HG02870 (cell line): Measurements from ENCODE around the gene MALL.
"Not testable (repeated sequence)": the region's sequence is repeated elsewhere in the genome, so short reads cannot be mapped to it uniquely, and the experiment has no call there.

ENCODE experiments used
- ATAC-seq: cut with Tn5 transposase; IDR thresholded peaks from one replicate; pipeline ENCODE4 v1.9.1; 2021; ENCODE audit warnings: mild to moderate bottlenecking, moderate library complexity; ENCODE audit not compliant: unreplicated experiment

Gene MALL

DNA sequence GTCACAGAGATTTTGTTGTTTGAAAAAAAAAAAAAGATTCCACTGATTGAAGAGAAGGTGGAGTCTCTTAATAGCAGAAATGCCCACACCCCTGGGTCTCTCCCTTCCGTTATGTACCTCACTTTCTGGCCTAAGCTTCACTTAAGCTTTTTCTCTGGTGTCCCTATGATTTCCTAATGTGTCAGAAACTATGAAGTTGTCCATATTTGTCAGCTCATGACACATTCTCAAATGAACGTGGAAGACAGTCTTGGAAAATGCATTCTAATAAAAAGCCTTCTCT, 5.4 kb upstream of the MALL start:
- ATAC-seq, result no peak

DNA sequence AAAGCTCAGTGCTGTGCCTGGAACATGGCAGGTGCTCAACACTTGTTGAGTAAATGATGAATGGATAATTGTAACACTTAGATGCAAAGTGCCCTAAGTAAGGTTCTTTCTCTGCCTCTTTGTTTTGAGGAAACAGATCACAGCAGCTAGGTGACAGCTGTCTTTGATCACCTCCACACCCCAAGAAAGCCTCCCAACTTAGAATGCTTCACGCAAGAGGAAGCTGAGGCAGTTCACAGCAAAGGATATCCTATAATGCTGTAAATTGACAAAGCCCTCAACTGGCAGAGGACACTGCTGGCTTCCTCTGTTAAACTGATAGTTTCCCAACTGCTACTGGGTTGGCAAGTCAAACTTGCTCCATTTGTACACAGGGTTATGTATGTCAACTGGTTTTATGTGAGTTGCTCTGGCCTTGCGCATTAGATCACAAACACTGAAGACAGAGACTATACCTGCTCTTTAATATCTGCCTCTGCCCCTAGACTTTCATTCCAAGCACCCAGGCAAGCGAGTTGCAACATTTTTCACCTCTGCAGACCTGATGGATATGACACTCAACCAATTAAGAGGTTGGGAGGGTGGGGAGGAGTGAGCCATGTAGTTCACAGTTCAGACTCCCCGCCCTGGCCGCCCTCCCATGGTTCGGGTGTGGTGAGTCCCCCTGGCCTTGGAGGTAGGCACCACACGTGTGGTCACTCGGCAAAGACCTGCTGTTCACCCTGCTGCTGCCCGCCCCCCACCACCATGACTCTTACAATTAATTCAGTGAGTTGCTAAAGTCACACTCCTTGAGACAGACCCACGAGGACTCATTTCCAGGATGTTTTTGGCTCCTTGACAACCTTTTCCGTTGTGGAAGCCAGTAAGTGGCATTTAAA, 4.8 kb upstream of the MALL start:
- no peak for ATAC-seq

DNA sequence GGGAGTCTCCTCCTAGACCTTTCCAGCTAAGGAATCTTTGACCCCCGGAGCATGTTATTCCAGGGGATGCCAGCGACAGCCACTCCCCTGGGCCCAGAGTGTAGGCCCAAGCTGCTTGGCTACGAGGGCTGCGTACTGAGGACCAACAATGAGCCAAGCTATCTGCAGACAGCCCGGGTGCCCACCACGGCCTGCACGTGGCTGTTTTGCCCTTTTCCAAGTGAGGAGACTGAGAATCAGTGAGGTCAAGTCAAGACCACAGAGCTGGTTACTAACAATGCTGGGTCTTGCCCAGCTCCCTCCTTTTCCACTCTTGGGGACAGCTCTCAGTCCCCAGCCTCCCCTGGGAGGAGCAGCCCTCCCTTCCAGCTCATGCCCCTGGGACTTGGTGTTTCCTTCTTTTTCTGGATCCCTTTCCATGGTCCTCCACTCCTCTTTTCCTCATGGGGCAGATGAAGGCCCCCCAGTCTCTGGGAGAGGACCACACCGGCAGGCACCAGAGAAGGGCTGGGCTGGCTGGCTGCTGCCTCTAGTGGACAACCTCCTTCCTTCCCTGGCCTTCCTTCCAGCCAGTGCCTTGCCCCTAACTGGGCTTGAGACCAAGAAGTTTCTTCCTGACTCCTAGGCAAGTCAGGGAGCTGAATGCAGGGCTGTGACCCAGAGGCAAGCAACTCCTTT, 550 bp upstream of the MALL start:
- no peak for ATAC-seq

DNA sequence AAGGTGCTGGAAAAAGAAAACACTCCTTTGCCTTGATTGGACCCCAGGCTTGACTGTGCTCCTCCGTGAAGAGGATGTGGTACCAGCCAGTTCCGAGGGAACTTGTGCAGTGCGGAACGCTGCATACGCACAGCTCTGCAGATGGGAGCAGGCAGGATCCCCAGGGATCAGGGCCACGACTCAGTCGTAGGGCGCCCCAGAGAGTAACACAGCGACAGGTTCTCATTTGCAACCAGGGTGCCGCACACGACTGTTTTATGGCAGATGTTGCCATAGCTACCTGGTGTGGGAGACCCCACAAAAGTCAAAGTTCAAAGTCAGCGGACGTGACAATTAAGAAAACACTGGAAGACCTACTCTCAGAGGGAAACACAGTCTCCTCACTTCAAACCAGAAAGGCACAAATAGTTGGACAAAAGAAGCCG, 779 bp downstream of the MALL start:
- ATAC-seq, result no peak

DNA sequence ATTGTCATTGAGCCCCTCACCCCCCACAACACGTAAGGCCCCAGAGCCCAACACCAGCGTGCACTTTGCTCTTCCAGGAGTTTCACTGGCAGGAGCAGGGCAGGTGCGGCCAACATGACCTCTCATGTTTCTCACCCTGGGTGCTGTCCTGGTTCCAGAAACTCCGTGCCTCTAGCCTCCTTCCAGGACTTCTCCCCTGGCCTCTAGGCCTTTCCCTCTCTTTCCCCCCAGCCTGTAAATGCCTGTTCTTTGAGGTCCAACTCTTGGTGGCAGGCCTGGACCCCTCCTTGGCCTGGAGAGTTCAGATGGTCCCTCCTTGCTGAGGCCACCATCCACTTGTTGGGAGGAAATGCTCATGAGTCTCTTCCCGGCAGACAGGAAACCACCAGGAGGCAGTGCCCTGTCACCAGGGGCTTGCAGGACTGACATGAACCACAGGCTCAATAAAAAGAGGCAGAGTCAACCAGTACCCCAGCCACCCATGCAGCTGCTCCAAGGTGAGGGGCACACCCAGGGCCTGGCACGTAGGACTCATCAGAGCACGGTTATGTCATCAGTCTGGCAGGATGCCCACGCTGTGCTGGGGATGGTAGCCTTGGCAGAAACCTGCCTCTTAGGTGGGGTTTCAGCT, 1.5 kb downstream of the MALL start:
- ATAC-seq, result no peak

DNA sequence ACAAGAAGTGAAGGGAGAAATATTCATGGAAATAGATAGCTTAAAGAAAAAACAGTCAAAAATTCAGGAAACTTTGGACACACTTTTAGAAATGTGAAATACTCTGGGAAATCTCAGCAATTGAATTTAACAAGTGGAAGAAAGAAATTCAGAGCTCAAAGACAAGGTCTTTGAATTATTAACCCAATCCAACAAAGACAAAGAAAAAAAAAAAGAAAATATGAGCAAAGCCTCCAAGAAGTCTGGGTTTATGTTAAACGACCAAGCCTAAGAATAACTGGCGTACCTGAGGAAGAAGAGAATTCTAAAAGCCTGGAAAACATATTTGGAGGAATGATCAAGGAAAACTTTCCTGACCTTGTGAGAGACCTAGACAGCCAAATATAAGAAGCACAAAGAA, 7.3 kb downstream of the MALL start:
- not testable (repeated sequence) for ATAC-seq

DNA sequence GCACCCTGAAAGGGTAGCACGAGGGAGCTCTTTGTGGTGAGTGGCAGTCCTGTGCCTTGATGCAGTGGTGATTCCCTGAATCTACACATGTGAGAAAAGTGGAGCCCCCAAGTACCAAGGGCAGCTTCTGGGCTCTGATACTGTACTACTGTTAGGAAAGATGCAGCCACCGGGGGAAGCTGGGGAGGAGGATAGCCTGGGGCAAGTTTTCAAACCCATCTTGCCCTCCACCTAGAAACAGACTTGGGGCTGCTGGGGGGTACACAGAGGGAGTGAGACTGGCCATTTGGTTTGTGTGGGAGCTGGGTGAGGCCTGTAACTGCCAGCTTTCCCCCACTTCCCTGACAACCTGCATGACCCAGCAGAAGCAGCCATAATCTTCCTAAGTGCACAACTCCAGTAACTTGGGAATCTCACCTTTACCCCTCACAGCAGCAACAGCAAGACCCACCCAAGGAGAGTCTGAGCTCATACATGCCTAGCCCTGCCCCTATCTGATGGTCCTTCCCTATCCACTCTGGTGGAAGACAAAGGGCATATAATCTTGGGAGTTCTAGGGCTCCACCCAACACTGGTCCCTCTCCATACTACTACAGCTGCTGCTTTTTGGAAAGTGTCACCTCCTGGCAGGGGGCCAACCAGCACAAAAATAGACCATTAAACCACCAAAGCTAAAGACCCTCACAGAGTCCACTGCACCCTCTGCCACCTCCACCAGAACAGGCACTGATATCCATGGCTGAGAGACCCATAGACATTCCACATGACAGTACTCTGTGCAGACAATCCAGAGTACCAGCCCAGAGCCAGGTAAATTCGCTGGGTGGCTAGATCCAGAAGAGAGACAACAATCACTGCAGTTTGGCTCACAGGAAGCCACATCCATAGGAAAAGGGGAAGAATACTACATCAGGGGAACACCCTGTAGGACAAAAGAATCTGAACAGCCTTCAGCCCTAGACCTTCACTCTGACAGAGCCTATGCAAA, 8.2 kb downstream of the MALL start:
- no peak for ATAC-seq

DNA sequence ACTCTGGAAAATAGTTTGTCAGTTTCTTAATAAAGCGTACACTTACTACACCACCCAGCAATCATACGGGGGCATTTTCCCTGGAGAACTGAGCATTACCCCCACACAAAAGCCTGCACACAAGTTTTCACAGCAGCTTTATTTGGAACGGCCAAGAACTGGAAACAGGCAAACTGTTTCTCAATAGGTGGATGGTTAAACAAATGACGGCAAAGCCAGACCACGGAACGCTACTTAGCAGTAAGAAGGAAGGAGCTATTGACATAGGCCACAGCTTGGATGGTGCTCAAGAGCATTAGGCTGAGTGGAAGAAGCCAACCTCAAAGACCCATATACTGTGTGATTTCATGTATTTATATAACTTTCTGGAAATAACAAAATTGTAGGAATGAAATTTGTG, 9.0 kb downstream of the MALL start:
- ATAC-seq, result no peak

DNA sequence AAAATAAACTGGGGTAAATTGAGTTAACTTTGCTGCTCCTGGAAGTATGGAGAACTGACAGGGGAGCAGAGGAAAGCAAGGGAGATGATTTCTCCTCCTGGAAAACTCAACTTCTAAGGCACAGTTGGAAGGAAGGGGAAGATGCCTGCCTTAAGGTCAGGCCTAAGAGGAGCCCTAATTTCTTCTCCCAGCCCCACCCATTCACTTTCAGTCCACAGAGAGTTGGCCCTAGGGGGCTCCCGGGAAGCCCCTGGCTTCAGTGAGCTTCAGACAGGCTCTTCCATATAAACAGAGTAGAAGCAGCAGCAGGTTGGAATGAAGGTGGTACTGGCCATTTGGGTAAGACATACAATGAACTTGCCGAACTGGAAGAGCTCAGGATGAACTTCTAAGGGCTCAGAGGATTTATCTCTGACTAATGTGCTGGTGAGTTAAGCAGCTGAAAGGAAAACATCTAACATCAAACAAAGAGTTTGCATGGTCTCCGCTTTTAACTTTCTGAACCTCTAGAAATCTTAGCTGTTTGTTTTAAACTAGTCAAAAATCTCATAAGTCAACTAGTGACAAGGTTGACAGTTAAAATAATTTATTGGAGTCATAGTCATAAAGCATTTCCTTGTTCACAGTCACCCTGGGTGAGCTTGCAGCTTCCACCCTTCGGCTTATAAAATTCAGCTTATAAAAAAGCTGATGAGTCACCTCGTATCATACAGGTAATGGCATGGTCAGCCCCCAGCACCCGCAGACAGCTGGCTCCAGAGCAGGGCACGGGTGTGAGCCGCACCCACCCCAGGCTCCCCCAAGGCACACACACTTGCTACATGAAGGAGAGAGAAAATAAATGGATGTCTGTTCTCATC, 9.8 kb downstream of the MALL start:
- no peak for ATAC-seq

DNA sequence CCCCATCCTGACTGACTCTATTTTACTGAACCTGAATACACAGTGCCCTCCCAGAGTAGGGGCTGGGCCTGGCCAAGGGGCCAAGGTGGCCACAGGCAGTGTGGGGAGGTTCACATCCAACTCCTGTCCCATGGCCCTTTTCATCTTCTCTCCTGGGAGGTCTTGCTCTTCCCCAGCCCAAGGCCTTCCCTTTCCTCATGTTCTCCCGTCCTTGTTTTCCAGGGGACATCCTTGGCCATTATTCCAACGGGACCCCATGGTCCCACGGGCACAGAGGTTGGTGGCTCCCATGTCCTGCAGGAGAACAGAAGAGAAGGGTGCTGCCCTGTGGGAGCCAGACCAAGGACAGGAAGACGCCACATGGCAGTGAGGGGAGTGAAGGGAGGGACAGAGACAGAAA, 10.4 kb downstream of the MALL start:
- ATAC-seq, result no peak

DNA sequence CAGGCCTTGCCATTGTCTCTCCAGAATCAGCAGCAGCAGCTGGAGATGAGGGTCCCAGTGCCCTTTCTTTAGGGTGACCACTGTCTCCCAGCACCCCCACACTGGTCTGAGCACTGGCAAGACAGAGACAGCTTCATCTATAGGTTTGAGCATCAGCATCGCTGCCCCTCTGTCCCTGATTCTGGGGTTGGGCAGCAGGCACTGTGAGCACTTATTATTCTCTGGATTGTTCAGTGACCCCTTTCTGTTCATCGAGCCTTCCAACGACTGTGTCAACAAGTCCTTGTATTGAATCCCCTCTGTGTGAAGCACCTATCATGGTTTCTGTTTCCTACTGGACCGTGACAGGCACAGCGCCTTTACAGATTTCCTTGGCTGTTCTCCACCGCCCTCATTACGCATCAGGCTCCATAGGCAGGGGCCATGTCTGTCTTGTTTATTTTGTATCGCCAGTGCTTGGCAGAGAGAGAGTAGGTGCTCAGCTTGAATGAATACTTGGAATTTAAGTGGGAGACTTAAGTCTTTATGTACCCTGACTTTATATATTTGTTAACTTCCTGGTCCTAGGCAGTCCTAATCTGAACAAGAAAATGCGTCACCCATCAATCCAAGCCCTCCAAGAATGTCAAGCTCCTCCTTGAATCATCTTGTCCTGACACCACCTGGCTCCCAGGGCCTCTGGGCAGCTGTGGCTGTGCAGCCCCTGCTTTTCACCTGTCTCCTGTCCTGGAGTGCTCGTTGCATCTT, 11.4 kb downstream of the MALL start:
- no peak for ATAC-seq

DNA sequence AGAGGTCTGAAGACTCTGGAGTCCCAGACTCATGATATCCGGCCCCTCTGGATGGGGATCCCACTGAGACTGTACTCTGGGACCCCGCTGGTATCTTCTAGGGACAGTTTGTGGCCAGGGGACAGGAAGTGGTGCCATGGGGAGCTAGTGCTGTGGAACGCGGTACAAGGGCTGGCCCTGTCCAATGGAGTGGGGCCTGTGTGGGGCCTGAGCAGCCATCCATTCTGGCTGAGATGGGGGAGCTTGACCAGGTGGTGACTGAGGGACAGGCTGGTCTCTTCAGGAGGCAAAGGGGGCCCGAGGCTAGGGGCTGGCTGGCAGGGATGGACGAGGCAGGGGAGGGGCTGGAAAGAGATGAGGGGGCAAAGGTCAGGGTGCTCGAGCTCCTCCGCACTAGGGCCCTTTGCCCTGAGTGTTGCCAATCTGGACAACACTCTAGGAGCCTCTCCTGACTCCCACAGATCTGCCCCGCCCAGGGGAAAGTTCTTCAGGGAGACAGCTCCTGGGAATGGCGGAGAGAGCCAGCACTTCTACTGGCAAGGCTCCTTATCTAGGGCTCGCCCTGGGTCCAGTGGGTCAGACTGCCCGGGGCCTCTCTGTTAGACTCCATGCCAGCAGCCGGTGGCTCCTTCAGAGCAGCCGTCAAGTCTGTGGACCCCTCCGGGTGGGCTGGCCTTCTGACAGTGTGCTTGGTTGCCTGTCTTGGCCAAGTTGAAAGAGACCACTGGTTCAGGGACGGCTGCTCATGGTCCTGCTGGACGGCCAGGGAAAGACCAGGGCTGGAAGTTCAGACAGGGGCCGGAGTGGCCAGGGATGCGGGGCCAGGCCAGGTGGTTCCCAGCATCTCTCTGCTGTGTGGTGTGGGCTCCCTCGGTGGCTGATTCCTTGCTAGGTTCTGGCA, 12.3 kb downstream of the MALL start:
- no peak for ATAC-seq

DNA sequence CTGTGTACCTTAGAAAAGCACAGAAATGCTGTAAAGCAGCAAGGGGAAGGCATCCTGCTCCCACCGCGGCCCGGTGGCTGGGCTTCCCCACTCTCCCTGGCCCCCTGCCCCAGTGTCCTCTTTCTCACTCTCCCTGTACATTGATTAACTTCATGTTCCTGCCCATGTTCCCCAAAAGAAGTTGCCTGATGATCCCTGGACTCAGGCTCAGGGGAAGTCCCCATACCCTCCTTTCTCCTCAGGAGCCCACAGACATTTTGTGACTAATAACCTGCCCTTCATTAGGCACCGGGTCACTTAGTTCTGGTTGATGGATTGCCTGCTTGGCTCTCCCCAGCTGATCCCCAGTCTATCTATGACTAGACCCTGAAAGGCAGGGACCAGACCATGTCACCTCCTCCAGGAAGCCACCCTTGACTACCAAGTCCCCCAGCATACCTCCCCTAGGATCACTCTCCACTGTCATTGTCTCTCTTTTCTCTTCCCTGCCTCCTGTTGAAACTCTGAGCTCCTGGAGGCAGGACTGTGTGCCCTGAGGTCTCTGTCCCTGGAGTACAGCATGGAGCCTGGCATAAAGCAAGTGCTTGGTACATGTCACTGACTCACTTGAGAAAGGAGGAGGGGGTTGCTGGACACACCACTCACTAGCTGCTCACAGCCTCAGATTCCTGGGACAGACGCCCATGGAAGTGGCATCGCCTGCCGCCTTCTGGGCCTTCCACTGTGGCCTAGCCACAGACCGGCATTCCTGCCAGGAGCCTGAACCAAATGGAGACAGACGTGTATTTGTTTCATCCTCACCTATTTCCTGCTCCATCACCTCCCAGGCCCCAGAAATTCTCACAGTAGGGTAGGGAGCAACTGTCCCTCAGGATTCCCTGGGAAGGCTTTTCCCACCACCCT, 13.5 kb downstream of the MALL start:
- no peak for ATAC-seq

DNA sequence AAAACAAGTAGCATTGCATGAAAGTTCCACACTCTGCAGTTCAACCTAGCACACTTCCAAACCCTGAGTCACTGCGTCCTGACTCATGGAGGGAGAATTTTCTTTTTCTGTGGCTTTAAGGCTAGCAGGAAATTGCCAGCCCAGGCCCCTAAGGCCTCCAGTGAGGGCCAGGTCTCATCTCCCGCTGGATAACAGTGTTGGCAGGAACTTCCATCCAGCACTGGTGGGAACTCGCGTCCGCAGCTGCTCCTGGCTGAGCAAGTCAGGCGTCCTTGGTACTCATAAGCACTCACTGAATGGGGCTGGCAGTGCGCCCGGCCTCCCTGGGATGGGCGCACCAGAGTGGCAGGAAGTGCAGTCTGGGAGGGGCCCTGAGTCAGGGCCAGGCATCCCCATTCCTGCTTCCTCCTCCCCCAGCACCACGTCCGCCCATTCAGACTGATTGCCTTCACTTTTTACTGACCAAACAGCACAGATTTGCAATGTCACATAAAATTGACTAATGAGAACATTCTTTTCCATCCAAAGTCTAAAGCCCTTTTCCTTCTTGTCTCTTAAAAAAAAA, 14.3 kb downstream of the MALL start:
- ATAC-seq, result no peak

DNA sequence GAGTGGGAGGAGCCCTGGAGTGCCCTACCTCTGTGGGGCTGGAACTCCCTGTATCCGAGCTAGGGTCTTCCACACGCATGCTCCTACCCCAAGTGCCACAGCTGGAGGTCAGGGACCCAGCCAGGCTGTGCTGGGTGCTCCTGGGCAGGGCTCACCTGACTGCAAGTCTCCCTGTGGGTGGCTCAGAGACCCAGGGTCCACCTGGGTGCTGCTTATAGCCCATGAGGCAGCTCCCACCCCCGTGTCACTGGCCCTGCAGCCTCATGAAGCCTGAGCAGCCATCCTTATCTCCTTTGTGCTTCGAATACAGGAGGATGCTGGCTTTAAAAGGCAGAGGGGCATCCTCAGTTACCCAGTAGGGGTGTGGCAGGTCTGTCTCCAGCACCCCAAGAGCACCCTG, 14.7 kb downstream of the MALL start:
- ATAC-seq, result not testable (repeated sequence)

DNA sequence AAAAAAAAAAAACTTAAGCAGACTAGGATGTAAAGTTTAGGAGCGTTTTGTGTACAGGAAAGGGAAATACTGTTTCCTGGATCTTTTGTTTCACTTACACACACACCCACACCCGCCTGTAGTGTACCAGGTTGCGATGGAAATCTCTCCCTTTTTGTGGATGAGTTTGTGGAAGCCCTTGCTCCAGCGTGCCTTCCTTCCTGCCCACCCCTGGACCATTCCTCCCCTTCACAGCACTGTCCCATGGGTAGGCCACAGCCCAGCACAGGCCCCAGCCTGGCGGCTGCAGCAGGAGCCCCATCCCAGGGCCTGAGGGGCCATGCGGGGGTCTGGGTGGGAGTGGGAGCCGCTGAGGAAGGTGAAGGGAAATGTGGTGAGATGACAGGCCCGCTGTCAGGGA, 15.1 kb downstream of the MALL start:
- no peak for ATAC-seq
